ENCODE results near the gene ATPAF2. TPM values are rescaled to one million over a fixed set of nuclear protein-coding genes. Genes with fewer than 3 reads are reported as not detected.
A peak's percentile ranks its signal among the peaks of the same experiment; 100 is the strongest.
"Not testable (repeated sequence)": the region's sequence is repeated elsewhere in the genome, so short reads cannot be mapped to it uniquely, and the experiment has no call there.

ATPAF2 gene
- total RNA-seq, 1 donor from 2014 or later: 21.8 TPM

DNA sequence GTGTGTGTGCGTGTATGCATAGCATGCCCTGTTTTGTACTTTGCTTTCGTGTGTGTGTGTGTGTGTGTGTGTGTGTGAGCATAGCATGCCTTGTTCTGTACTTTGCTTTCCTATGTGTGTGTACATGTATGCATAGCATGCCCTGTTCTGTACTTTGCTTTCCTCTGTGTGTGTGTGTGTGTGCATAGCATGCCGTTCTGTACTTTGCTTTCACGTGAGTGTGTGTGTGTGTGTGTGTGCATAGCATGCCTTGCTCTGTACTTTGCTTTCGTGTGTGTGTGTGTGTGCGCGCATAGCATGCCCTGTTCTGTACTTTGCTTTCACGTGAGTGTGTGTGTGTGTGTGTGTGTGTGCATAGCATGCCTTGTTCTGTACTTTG lies 38.9 kb downstream of the ATPAF2 start:
- TF ChIP-seq, protein P1, sequence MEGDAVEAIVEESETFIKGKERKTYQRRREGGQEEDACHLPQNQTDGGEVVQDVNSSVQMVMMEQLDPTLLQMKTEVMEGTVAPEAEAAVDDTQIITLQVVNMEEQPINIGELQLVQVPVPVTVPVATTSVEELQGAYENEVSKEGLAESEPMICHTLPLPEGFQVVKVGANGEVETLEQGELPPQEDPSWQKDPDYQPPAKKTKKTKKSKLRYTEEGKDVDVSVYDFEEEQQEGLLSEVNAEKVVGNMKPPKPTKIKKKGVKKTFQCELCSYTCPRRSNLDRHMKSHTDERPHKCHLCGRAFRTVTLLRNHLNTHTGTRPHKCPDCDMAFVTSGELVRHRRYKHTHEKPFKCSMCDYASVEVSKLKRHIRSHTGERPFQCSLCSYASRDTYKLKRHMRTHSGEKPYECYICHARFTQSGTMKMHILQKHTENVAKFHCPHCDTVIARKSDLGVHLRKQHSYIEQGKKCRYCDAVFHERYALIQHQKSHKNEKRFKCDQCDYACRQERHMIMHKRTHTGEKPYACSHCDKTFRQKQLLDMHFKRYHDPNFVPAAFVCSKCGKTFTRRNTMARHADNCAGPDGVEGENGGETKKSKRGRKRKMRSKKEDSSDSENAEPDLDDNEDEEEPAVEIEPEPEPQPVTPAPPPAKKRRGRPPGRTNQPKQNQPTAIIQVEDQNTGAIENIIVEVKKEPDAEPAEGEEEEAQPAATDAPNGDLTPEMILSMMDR (IDR thresholded peaks at IDR 0.05): no peak
- H3K4me1 Mint-ChIP-seq (ENCODE audit: unreplicated experiment): peaks cover 5% of the 10 kb centered on the region
- H3K9me3 Mint-ChIP-seq (ENCODE audit: unreplicated experiment): no peaks in the 10 kb centered on the region
- no peaks in the 10 kb centered on the region for H3K36me3 Mint-ChIP-seq (ENCODE audit: unreplicated experiment)
- H3K4me3 Mint-ChIP-seq (ENCODE audit: unreplicated experiment): no peak overlapping the region
- no peaks in the 10 kb centered on the region for H3K27me3 Mint-ChIP-seq (ENCODE audit: unreplicated experiment)
- no peak for DNase-seq (ENCODE audit: extremely low spot score, unreplicated experiment)
- no peak overlapping the region for H3K27ac Mint-ChIP-seq (ENCODE audit: unreplicated experiment)

DNA sequence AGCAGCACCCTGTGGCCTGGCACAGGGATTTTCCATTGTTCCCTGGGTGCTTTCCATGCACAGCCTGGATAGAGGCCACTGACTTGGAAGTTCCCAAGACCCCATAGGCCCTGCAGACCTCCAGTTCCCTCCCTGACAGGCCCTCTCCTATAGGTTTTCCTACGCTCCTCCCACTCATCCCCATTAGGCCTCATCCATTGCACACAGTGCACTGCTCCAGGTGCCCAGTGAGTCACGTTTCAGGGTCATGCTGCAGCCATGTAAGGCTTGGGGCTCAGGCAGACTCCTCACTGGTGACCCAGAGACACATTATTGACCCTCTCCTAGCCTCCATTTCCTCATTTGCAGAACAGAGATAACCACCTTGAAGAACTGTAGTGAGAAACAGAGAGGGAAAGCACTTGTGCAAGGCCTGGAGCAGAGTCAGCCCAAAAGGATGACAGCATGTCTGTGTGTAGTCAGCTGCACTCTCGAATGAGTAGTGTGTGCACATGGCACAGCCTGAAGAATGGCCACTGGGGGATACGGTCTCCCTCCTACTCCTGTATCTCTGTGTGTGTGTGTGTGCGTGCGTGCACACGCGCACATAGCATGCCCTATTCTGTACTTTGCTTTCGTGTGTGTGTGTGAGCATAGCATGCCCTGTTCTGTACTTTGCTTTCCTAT lies 39.5 kb downstream of the ATPAF2 start:
- Mint-ChIP-seq H3K9me3 (ENCODE audit: unreplicated experiment) (no peaks in the 10 kb centered on the region), H3K36me3 (ENCODE audit: unreplicated experiment) (no peaks in the 10 kb centered on the region), H3K27me3 (ENCODE audit: unreplicated experiment) (no peaks in the 10 kb centered on the region), H3K4me1 (ENCODE audit: unreplicated experiment) (peaks cover 11% of the 10 kb centered on the region), H3K27ac (ENCODE audit: unreplicated experiment) (no peak overlapping the region), H3K4me3 (ENCODE audit: unreplicated experiment) (no peak overlapping the region)
- TF ChIP-seq, protein P1 (IDR thresholded peaks at IDR 0.05): no peak
- DNase-seq (ENCODE audit: extremely low spot score, unreplicated experiment): no peak

DNA sequence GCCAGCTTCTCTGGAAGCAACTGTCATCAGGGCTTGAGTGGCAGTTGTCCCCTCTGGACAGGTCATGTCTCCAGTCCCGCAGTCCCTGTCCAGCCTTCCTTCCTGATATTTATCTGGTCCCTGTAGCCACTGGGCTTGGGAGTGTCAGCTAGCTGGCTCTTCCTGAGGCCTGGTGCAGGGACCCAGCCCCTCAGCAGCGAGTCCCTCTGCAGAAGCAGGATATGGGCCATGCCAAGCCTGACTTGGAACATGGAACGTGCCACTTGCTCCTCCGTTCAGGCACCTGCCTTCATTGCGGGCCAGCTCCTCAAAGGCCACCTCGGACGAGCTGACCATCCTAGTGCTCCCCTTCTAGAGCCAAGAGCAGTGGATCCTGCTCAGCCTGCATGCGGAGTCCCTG lies 40.0 kb downstream of the ATPAF2 start:
- Mint-ChIP-seq H3K27ac (ENCODE audit: unreplicated experiment) (no peak overlapping the region), H3K36me3 (ENCODE audit: unreplicated experiment) (no peaks in the 10 kb centered on the region), H3K27me3 (ENCODE audit: unreplicated experiment) (no peaks in the 10 kb centered on the region), H3K4me3 (ENCODE audit: unreplicated experiment) (no peak overlapping the region), H3K4me1 (ENCODE audit: unreplicated experiment) (peaks cover 16% of the 10 kb centered on the region), H3K9me3 (ENCODE audit: unreplicated experiment) (no peaks in the 10 kb centered on the region)
- TF ChIP-seq, protein P1 (IDR thresholded peaks at IDR 0.05): no peak
- no peak for DNase-seq (ENCODE audit: extremely low spot score, unreplicated experiment)

DNA sequence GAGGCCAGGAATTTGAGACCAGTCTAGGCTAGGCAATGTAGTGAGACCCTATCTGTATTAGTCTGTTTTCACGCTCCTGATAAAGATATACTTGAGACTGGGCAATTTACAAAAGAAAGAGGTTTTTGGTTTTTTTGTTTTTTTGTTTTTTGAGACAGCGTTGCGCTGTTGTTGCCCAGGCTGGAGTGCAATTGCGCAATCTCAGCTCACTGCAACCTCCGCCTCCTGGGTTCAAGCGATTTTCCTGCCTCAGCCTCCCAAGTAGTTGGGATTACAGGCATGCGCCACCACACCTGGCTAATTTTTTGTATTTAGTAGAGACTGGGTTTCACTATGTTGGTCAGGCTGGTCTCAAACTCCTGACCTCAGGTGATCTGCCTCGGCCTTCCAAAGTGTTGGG lies 43.1 kb downstream of the ATPAF2 start:
- H3K4me1 Mint-ChIP-seq (ENCODE audit: unreplicated experiment): peaks cover 23% of the 10 kb centered on the region
- not testable (repeated sequence) for H3K4me3 Mint-ChIP-seq (ENCODE audit: unreplicated experiment); H3K9me3 Mint-ChIP-seq (ENCODE audit: unreplicated experiment); H3K27ac Mint-ChIP-seq (ENCODE audit: unreplicated experiment); DNase-seq (ENCODE audit: extremely low spot score, unreplicated experiment); H3K27me3 Mint-ChIP-seq (ENCODE audit: unreplicated experiment); H3K36me3 Mint-ChIP-seq (ENCODE audit: unreplicated experiment)

DNA sequence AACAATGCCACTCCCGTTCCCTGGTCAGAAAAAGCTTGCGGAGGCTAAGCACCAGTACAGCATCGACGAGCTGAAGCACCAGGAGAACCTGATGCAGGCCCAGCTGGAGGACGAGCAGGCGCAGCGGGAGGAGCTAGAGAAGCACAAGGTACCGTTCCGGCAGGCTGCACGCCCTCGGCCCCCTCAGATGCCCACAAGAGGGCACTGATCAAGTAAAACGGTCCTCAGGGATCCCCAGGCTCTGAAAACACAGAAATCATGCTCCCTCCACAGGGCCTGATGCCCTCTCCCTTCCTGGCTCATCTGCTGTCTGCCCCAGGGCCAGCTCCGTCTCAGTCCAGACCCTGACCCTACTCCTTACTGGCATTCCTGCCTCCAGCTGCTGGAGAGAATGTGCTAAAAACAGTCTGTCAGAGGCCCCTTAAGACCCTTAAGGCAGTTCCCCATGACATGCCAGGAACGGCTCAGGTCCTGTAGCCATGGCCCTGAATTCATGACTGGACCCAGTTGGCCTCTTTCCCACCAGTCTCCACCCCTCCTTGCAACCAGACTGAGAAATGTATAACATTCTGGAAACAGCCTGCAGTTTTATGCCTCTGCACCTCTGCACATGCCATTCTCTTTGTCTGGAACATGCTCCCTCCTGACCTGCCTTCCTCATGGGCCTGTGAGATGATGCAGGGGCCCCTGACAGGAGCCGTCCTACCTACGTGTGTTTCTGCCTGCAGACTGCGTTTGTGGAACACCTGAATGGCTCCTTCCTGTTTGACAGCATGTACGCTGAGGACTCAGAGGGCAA lies 44.5 kb downstream of the ATPAF2 start:
- DNase-seq (ENCODE audit: extremely low spot score, unreplicated experiment): no peak
- TF ChIP-seq, protein P1 (IDR thresholded peaks at IDR 0.05): peak; percentile 59
- H3K27ac Mint-ChIP-seq (ENCODE audit: unreplicated experiment): peak overlapping the region; percentile 83
- H3K9me3 Mint-ChIP-seq (ENCODE audit: unreplicated experiment): no peaks in the 10 kb centered on the region
- H3K4me3 Mint-ChIP-seq (ENCODE audit: unreplicated experiment): no peak overlapping the region
- H3K36me3 Mint-ChIP-seq (ENCODE audit: unreplicated experiment): no peaks in the 10 kb centered on the region
- H3K4me1 Mint-ChIP-seq (ENCODE audit: unreplicated experiment): peaks cover 35% of the 10 kb centered on the region
- H3K27me3 Mint-ChIP-seq (ENCODE audit: unreplicated experiment): no peaks in the 10 kb centered on the region

Measured in osteocyte (in vitro differentiated cells).